Peyer's patch (tissue), 4 donors: Measurements from ENCODE around the gene AHRR. TPM values are rescaled to one million over a fixed set of nuclear protein-coding genes. Genes with fewer than 3 reads are reported as not detected.
A peak's percentile ranks its signal among the peaks of the same experiment; 100 is the strongest.

Experiments used
- DNase-seq, 3 donors: peaks; one replicate each; pipeline ENCODE4 v3.0.0-alpha.2; 2017 to 2019
- H3K27ac ChIP-seq, 4 donors: fragments of 200-600 bp; sonication (generic); one replicate each; pipeline ENCODE4 v1.5.1; 2016 to 2019
- H3K27me3 ChIP-seq, 2 donors: fragments of 200-600 bp; sonication (generic); one replicate each; pipeline ENCODE4 v1.5.1; 2019
- H3K36me3 ChIP-seq, 3 donors: fragments of 200-600 bp; sonication (generic); one replicate each; pipeline ENCODE4 v1.5.1; 2016 to 2019
- H3K4me1 ChIP-seq, 4 donors: fragments of 200-600 bp; sonication (generic); one replicate each; pipeline ENCODE4 v1.5.1; 2016 to 2019
- H3K4me3 ChIP-seq, 4 donors: fragments of 200-600 bp; sonication (generic); 1 replicate in 3 of 4; 2 replicates in 1 of 4; pipeline ENCODE4 v1.5.1; 2016 to 2019; ENCODE audit warnings: mild to moderate bottlenecking in 1 of 4
- H3K9me3 ChIP-seq, 4 donors: fragments of 200-600 bp; sonication (generic); one replicate each; pipeline ENCODE4 v1.5.1; 2016 to 2019; ENCODE audit warnings: mild to moderate bottlenecking in 1 of 4
- POLR2A ChIP-seq, 2 donors: fragments of 450-650 bp; IDR thresholded peaks; one replicate each; pipeline ENCODE4 v1.5.1; 2017; ENCODE audit warnings: antibody characterized with exemption in 2 of 2, mild to moderate bottlenecking in 2 of 2, moderate library complexity in 2 of 2
- total RNA-seq, 4 donors: library from RNA; depleted of rRNA; stranded (reverse); fragments of >200 nt; gene quantifications; one replicate each; pipeline ENCODE4 v1.1.0, GENCODE V29; 2016
- TF ChIP-seq, protein P1 (sequence below), 6 experiments: fragments of 450-650 bp in 4 of 6; fragments of 200-600 bp in 2 of 6; sonication (generic) in 1 of 6; IDR thresholded peaks; one replicate each; pipeline ENCODE4 v1.5.1; 2017 to 2019; ENCODE audit warnings: antibody characterized with exemption in 6 of 6, mild to moderate bottlenecking in 3 of 6, moderate library complexity in 1 of 6

Gene AHRR
- total RNA-seq, 4 donors from 2014 or later: 1.6 to 28.1 (median 2.4) TPM

DNA sequence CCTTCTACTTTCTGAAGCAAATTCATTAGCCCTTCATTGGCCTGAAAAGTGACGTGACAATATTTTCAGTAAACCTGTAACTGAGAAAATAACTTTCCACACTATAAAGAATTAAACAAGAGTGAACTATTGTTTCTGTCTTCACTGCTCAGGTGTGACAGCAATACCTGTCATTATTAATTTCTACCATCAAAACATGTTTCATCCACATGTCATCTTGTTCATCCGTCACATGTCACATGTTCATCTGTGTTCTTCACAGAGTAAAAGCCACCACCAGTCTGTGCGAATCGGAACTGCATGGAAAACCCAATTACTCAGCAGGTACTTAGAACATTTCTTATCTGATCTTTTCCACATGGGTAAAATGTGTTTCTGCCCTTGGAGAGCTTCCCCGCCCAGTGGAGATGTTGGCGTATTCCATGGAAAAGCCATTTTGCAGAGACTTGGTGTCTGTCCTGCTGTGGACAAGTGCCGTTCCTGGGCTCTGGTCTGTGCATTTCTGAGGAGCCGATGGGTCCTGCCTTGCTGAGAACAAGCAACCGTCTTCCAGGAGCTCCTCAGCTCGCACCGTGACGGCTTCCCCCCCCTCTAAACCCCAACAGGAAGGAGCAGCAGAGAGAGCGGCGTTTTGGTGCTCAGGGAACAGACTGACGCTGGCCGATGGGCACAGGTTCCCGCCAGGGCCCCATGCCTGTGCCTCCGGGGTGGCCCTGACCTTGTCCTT, 110.8 kb downstream of the AHRR start:
- DNase-seq: peak in 2 of 3 donors; percentile 40
- Histone ChIP-seq H3K27ac (no peak overlapping the region), H3K4me1 (peaks cover 0 to 10% (median 0%) of the 10 kb centered on the region in 4 donors), H3K9me3 (no peaks in the 10 kb centered on the region), H3K27me3 (no peaks in the 10 kb centered on the region), H3K4me3 (no peak overlapping the region), H3K36me3 (no peaks in the 10 kb centered on the region)
- TF ChIP-seq, protein P1, sequence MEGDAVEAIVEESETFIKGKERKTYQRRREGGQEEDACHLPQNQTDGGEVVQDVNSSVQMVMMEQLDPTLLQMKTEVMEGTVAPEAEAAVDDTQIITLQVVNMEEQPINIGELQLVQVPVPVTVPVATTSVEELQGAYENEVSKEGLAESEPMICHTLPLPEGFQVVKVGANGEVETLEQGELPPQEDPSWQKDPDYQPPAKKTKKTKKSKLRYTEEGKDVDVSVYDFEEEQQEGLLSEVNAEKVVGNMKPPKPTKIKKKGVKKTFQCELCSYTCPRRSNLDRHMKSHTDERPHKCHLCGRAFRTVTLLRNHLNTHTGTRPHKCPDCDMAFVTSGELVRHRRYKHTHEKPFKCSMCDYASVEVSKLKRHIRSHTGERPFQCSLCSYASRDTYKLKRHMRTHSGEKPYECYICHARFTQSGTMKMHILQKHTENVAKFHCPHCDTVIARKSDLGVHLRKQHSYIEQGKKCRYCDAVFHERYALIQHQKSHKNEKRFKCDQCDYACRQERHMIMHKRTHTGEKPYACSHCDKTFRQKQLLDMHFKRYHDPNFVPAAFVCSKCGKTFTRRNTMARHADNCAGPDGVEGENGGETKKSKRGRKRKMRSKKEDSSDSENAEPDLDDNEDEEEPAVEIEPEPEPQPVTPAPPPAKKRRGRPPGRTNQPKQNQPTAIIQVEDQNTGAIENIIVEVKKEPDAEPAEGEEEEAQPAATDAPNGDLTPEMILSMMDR (IDR thresholded peaks at IDR 0.05): no peak
- TF ChIP-seq POLR2A (IDR thresholded peaks at IDR 0.05): no peak

DNA sequence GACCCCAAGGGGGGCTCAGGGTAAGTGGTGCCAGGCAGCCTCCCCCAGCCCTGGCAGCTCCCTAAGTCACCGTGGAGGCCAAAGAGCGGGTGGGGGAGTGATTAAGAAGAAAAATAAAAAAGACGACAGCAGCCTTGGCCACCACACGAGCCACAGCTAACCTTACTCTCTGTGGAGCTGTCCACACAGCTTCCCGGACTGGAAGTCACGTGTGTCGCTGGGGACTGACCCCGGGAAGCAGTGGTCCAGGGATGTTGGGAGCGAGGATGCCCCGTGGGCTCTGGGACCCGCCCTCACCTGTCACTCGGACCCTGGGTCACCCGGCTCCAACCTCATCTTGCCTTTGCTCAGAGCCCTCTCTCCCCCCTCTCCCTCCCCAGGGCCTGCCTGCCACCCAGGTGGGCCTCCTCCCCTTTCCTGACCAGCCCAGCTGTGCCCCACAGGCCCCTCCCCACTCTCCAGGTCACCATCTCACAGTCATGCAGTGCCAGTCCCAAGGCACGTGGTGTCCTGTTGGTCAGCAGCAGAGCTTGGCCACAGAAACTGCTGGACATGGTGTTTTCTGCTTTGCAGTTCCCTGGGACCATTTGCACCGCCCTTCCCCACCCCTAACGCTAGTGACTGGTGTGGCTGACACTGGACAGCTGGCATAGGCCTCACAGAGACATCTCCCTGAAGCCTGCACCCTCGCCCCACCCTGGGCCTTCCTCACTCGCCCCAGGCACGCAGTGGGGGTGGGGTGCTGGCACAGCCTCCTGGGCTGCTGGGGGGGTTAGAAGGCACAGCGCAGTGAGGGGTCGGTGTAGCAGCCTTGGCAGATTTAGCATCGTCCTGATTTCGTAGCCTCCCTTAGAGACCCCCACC, 111.6 kb downstream of the AHRR start:
- H3K27me3 ChIP-seq: no peaks in the 10 kb centered on the region
- no peak overlapping the region for H3K27ac ChIP-seq
- TF ChIP-seq POLR2A (IDR thresholded peaks at IDR 0.05): no peak
- TF ChIP-seq, protein P1 (IDR thresholded peaks at IDR 0.05): no peak
- no peaks in the 10 kb centered on the region for H3K9me3 ChIP-seq
- peaks cover 0 to 10% (median 0%) of the 10 kb centered on the region in 4 donors for H3K4me1 ChIP-seq
- no peaks in the 10 kb centered on the region for H3K36me3 ChIP-seq
- no peak overlapping the region for H3K4me3 ChIP-seq
- DNase-seq: peak in 2 of 3 donors; percentile 33 to 43

DNA sequence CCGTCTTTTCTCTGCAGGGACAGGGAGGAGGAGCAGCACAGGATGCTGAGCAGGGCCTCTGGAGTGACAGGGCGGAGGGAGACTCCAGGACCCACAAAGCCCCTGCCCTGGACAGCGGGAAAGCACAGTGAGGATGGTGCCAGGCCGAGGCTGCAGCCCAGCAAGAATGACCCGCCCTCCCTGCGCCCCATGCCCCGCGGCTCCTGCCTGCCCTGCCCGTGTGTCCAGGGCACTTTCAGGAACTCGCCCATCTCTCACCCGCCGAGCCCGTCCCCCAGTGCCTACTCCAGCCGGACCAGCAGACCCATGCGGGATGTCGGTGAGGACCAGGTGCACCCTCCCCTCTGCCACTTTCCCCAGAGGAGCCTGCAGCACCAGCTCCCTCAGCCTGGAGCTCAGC, 112.3 kb downstream of the AHRR start:
- Histone ChIP-seq H3K36me3 (no peaks in the 10 kb centered on the region), H3K4me3 (no peak overlapping the region), H3K27ac (no peak overlapping the region), H3K27me3 (no peaks in the 10 kb centered on the region), H3K9me3 (no peaks in the 10 kb centered on the region), H3K4me1 (peaks cover 0 to 10% (median 0%) of the 10 kb centered on the region in 4 donors)
- DNase-seq: peak in 2 of 3 donors; percentile 34 to 38
- TF ChIP-seq POLR2A (IDR thresholded peaks at IDR 0.05): no peak
- TF ChIP-seq, protein P1 (IDR thresholded peaks at IDR 0.05): no peak

DNA sequence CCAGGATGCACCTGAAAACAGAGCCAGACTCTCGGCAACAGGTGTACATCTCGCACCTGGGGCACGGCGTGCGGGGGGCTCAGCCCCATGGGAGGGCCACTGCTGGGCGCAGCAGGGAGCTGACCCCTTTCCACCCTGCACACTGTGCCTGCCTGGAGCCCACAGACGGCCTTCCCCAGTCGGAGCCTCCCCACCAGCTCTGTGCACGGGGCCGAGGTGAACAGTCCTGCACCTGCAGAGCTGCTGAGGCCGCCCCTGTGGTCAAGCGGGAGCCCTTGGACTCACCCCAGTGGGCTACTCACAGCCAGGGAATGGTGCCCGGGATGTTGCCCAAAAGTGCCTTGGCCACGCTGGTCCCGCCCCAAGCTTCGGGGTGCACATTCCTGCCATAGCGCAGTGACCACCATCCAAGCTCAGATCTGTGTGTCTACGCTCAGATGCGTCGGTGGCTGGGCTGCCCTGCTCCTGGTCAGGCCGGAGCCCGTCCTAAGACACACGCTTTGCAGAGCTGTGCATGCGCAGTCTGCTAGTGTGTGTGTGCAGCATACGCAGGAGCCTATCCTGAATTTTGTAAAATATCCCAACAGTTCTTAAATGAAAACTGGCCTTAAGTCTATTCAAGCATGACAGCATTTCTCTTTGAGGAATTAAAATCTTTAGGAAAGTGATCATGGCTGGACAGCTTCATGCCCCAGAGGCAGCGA, 113.1 kb downstream of the AHRR start:
- Histone ChIP-seq H3K36me3 (no peaks in the 10 kb centered on the region), H3K4me1 (peaks cover 0 to 6% (median 0%) of the 10 kb centered on the region in 4 donors), H3K4me3 (no peak overlapping the region), H3K27me3 (no peaks in the 10 kb centered on the region), H3K27ac (no peak overlapping the region), H3K9me3 (no peaks in the 10 kb centered on the region)
- TF ChIP-seq, protein P1 (IDR thresholded peaks at IDR 0.05): no peak
- TF ChIP-seq POLR2A (IDR thresholded peaks at IDR 0.05): no peak
- peak in 2 of 3 donors; percentile 34 to 43 for DNase-seq

DNA sequence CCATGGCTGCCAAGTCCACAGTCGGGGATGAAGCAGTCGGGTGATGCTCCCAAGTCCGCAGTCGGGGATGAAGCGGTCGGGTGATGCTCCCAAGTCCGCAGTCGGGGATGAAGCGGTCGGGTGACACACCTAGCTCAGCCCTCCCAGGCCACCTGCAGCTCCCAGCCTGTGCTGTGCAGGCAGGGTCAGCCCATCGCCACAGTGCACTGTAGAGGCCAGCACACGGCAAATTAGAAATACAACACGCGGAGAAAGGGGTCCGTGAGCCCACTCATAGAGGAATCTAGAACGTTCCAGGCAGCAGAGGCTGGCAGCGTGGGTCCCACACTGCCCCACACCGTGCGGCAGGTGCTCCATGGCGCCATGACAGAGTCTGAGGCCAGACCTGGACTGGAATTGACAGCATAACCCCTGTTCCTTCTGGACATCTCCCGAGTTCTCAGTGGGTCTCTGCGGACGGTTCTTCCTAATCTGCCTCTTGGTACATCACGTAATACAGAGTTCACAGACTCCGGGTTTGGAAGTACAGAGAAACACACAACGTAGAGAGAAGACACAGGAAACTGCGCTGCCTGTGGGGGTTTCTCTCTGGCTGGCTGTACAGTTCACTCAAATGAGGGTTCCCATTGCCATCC, 113.8 kb downstream of the AHRR start:
- Histone ChIP-seq H3K27me3 (no peaks in the 10 kb centered on the region), H3K9me3 (no peaks in the 10 kb centered on the region), H3K4me1 (no peaks in the 10 kb centered on the region), H3K27ac (no peak overlapping the region), H3K4me3 (no peak overlapping the region), H3K36me3 (no peaks in the 10 kb centered on the region)
- peak in 2 of 3 donors; percentile 33 to 35 for DNase-seq
- TF ChIP-seq, protein P1 (IDR thresholded peaks at IDR 0.05): no peak
- TF ChIP-seq POLR2A (IDR thresholded peaks at IDR 0.05): no peak
